Activated CD4-positive, alpha-beta T cell treated with anti-CD3 and anti-CD28 coated beads for 36 hours (primary cell): ENCODE data around the gene TRAK1. TPM values are rescaled to one million over a fixed set of nuclear protein-coding genes. Genes with fewer than 3 reads are reported as not detected.

Experiments
- ATAC-seq: fragments of 200-7000 bp; cut with Tn5 transposase; one replicate; pipeline ENCODE4 v1.10.0; 2021; ENCODE audit warnings: mild to moderate bottlenecking, moderate library complexity
- CTCF ChIA-PET: fragments of 350-600 bp; sonication (Branson Sonifier 250); formaldehyde crosslinking; loops from one replicate; lab custom pipeline; 2021; ENCODE audit warnings: antibody characterized with exemption; lab: Charles Lee
- POLR2A ChIA-PET: fragments of 350-600 bp; sonication (Branson Sonifier 250); formaldehyde crosslinking; loops from one replicate; lab custom pipeline; 2021; ENCODE audit warnings: antibody characterized with exemption, inconsistent platforms; lab: Charles Lee
- DNase-seq: peaks from one replicate; pipeline ENCODE4 v3.0.0-alpha.2; 2020
- H3K27ac Mint-ChIP-seq: one replicate; pipeline ENCODE4 v1.8.0; 2021; ENCODE audit warnings: mixed read lengths
- H3K27me3 Mint-ChIP-seq: one replicate; pipeline ENCODE4 v1.8.0; 2021; ENCODE audit warnings: mixed read lengths
- H3K36me3 Mint-ChIP-seq: one replicate; pipeline ENCODE4 v1.8.0; 2021; ENCODE audit warnings: low read depth, mixed read lengths
- H3K4me1 Mint-ChIP-seq: one replicate; pipeline ENCODE4 v1.8.0; 2021; ENCODE audit warnings: mixed read lengths
- H3K4me3 Mint-ChIP-seq: one replicate; pipeline ENCODE4 v1.8.0; 2021; ENCODE audit warnings: mild to moderate bottlenecking, moderate library complexity, mixed read lengths
- H3K9me3 Mint-ChIP-seq: one replicate; pipeline ENCODE4 v1.8.0; 2021; ENCODE audit warnings: low read depth, mixed read lengths
- intact Hi-C, 2 experiments: fragments of 100-400 bp; cut with DNase I in 1 of 2; cut with micrococcal nuclease in 1 of 2; formaldehyde crosslinking; loops; one replicate each; pipeline versions ENCODE4 v1.14.2 to v1.15.1; 2022 to 2024; cut with DNase I, micrococcal nuclease
- total RNA-seq, 2 experiments: library from RNA; stranded (reverse); gene quantifications; one replicate each; pipeline ENCODE4 v1.2.3, GENCODE V29; 2021

TRAK1 gene
- total RNA-seq, 2 experiments from 2014 or later = 22.4 to 23.6 TPM

DNA sequence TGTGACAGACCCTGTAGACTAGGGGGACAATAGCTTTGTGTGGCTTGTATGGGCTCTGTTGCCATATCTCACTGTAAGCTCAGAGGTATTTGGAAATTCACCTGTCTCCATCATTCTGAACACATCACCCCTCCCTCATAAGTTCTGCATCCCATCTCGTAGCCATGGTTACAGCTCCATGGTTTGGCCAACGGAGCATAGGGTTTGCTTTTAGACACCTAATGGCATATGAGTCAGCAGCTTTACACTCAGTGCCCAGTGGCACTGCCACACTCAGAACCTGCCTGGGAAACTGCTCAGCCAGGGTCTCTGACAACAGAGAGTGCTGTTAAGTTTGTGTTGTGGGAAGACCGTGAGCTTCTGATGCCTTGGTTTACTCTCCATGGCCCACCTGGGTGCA, 107.6 kb downstream of the TRAK1 start:
- CTCF ChIA-PET = interaction anchor here (0.5 to 3.1 kb wide), 5 partner anchors 8 to 944 kb away, joined by 3 to 21 read pairs (median 3); no protein-coding TSS in a partner anchor
- Mint-ChIP-seq H3K4me3 (no peak overlapping the region), H3K36me3 (peaks cover 40% of the 10 kb centered on the region), H3K9me3 (no peaks in the 10 kb centered on the region), H3K27me3 (no peaks in the 10 kb centered on the region), H3K4me1 (peaks cover 4% of the 10 kb centered on the region), H3K27ac (no peak overlapping the region)
- ATAC-seq = no peak
- intact Hi-C loops = no loop called here
- no peak for DNase-seq
- POLR2A ChIA-PET = no interaction called here

DNA sequence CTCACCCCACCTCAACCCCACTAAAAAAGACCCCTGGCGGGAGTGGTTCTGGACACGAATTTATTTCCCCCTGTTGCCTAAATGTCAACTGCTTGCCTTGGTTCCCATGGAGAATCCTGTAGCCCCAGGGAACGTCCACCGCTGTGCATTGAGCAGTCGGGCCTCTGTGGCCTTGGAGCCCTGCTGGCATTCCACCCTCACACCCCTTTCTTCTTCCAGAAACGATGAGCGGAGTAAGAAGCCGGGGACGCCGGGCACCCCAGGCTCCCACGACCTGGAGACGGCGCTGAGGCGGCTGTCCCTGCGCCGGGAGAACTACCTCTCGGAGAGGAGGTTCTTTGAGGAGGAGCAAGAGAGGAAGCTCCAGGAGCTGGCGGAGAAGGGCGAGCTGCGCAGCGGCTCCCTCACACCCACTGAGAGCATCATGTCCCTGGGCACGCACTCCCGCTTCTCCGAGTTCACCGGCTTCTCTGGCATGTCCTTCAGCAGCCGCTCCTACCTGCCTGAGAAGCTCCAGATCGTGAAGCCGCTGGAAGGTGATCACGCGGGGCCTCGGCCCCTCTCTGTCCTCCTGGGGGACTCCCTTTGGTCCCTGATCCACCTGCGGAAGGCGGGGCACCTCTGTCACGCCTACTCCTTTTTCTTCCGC, 111.2 kb downstream of the TRAK1 start:
- H3K27ac Mint-ChIP-seq = no peak overlapping the region
- peaks cover 37% of the 10 kb centered on the region for H3K36me3 Mint-ChIP-seq
- H3K27me3 Mint-ChIP-seq = no peaks in the 10 kb centered on the region
- POLR2A ChIA-PET = no interaction called here
- no peaks in the 10 kb centered on the region for H3K9me3 Mint-ChIP-seq
- ATAC-seq (no peak), DNase-seq (no peak)
- H3K4me1 Mint-ChIP-seq = no peaks in the 10 kb centered on the region
- intact Hi-C loops = no loop called here
- H3K4me3 Mint-ChIP-seq = no peak overlapping the region
- CTCF ChIA-PET = interaction anchor here (1.0 kb wide), 1 partner anchor 11 kb away, joined by 5 read pairs; no protein-coding TSS in a partner anchor

DNA sequence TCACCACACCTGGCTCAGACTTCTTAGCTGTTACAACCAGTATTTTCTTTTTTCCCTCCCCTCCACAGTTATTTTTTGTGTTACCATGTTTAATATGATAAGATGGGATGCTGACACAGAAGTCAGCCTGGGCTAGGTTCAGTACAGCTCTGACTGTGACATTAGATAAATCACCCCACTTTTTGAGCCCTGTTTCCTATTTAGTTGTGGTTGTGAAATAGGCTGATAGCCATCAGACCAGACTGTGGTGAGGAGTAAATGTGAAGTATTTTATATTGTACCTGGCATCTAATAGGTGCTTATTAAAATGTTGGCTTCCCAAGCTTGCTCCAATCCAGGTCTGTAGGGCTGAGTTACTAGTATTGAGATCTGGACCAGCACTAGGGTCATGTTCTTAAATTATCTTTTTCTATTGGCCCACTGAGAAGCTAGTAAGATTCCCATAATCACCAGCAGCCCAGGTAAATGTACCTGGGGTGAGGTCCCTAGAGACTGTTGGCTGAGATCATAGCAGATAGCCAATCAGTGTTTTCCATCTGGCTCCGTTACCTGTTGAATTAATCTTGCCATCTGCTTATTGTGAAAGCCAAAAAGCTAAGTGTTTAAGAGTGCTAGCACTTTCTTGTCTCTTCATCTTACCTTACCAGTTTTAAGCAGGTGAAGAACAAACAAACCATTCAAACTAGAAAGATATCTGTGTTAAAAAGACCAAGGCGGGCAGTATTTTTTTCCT, 113.9 kb downstream of the TRAK1 start:
- H3K4me3 Mint-ChIP-seq = no peak overlapping the region
- intact Hi-C loops = no loop called here
- ATAC-seq = no peak
- ChIA-PET POLR2A (no interaction called here), CTCF (interaction anchor here (0.6 to 2.6 kb wide), 4 partner anchors 10 to 792 kb away, joined by 3 to 16 read pairs (median 6); no protein-coding TSS in a partner anchor)
- H3K27me3 Mint-ChIP-seq = no peaks in the 10 kb centered on the region
- peaks cover 5% of the 10 kb centered on the region for H3K9me3 Mint-ChIP-seq
- DNase-seq = no peak
- H3K36me3 Mint-ChIP-seq = peaks cover 49% of the 10 kb centered on the region
- no peak overlapping the region for H3K27ac Mint-ChIP-seq
- H3K4me1 Mint-ChIP-seq = no peaks in the 10 kb centered on the region

DNA sequence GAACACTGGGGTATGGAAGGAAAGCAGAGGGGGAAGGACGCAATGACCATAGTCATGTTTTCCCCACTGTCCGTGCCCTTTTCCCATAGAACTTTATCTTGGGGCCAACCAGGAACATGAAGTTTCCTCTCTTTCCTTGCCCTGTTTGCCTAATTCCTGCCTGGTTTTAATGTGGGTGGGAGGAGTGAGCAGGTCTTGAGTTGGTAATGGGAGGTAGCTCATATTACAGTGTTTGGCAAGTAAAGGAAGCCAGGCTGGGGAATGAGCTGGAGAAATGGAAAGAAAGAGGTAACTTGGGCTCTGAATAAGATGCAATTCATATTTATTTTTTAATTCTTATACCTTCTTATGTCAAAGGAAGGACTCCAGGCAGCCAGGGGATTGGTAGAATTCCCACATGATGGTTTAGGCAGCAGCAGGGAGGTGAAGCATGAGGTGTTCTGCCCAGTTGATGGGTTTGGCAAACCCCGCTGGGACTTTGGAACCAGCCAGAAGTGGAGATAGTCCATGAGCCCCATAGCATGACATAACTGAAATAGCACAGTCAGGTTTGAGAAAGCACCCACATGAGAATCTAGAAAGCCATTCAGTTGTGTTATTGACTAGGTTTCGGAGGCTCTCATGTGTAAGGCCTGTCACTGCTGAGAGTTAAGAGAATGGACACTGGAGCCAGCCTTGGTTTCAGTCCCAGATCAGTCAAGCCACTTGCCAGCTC, 114.8 kb downstream of the TRAK1 start:
- ChIA-PET POLR2A (no interaction called here), CTCF (interaction anchor here (0.8 to 2.6 kb wide), 3 partner anchors 15 to 288 kb away, joined by 4 to 16 read pairs (median 6); no protein-coding TSS in a partner anchor)
- Mint-ChIP-seq H3K9me3 (peaks cover 5% of the 10 kb centered on the region), H3K36me3 (peaks cover 45% of the 10 kb centered on the region), H3K27me3 (no peaks in the 10 kb centered on the region), H3K27ac (no peak overlapping the region), H3K4me3 (no peak overlapping the region), H3K4me1 (no peaks in the 10 kb centered on the region)
- no peak for ATAC-seq
- DNase-seq = no peak
- intact Hi-C loops = no loop called here

DNA sequence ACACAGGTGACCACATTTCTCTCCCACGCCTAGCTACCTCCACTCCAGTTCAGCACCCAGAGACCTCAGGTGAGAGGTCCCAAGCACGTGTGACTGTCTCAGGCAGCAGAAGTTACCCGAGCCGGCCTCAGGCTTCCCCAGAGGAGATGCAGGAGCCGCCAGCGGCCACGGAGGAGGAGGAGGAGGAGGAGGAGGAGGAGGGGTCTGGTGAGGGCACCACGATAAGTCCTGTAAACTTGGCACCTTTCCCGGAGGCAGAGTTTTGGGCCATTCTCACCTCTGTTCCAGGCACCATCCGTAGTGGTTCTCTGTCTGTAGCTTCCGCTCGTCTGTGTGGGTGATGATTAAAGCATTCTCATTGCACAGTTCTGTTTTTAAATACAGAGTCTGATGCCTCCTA, 118.8 kb downstream of the TRAK1 start:
- CTCF ChIA-PET = interaction anchor here (0.5 to 1.7 kb wide), 4 partner anchors 10 to 248 kb away, joined by 3 to 8 read pairs (median 4); partner anchors contain the start of gene ULK4
- ATAC-seq (no peak), DNase-seq (no peak)
- POLR2A ChIA-PET = no interaction called here
- Mint-ChIP-seq H3K27me3 (no peaks in the 10 kb centered on the region), H3K27ac (no peak overlapping the region), H3K9me3 (peaks cover 5% of the 10 kb centered on the region), H3K4me3 (no peak overlapping the region), H3K36me3 (peaks cover 24% of the 10 kb centered on the region), H3K4me1 (peaks cover 23% of the 10 kb centered on the region)
- intact Hi-C loops = no loop called here

DNA sequence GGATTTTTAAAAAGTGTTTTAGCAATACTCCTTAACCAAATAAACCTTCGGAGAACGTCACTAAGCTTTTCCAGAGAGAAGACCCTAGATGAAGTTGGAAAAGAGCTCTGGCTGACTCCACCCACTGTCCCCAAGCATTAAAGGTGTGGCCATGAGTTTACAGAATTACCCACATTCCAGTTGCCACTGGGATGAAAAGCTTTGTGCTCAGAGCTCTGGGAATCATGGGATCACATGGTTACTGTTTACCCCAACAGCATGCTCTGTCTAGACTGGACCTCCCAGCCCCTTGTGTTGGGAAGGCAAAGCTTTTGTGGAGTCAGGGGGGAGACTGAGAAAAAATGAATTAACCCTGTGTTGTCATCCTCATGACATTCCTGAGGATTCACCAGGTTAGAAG, 119.6 kb downstream of the TRAK1 start:
- Mint-ChIP-seq H3K4me3 (no peak overlapping the region), H3K9me3 (peaks cover 5% of the 10 kb centered on the region), H3K27ac (no peak overlapping the region), H3K27me3 (no peaks in the 10 kb centered on the region), H3K4me1 (peaks cover 30% of the 10 kb centered on the region), H3K36me3 (peaks cover 24% of the 10 kb centered on the region)
- ChIA-PET POLR2A (no interaction called here), CTCF (interaction anchor here (0.6 to 2.1 kb wide), 5 partner anchors 11 to 269 kb away, joined by 3 to 8 read pairs (median 3); no protein-coding TSS in a partner anchor)
- intact Hi-C loops = no loop called here
- ATAC-seq (no peak), DNase-seq (no peak)

DNA sequence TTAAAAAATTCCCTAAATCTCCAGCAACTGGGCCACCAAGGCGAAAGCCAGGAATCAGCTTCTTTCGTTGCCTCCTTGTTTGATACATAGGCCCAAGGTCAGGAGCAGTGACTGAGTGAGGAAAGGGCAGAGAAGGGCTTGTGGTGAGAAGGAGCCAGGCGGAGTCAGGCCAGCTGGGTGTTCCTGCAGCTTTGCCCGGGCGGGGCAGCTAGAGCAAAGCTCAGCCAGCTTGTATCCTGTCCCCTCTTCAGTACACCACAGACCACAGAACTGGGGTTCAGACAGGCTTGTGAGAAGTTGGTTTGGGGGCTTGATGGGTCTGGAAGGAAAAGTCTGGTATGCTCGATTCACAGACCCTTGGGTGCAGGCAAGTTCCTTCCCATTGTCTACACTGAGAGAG, 122.3 kb downstream of the TRAK1 start:
- Mint-ChIP-seq H3K27me3 (no peaks in the 10 kb centered on the region), H3K4me3 (no peak overlapping the region), H3K27ac (no peak overlapping the region), H3K9me3 (peaks cover 2% of the 10 kb centered on the region), H3K36me3 (peaks cover 16% of the 10 kb centered on the region), H3K4me1 (peaks cover 51% of the 10 kb centered on the region)
- ChIA-PET POLR2A (interaction anchor here (0.5 kb wide), 1 partner anchor 13 kb away, joined by 3 read pairs; no protein-coding TSS in a partner anchor), CTCF (interaction anchor here (0.8 to 1.9 kb wide), 5 partner anchors 19 to 110 kb away, joined by 3 to 6 read pairs (median 5); no protein-coding TSS in a partner anchor)
- no peak for DNase-seq
- intact Hi-C loops = no loop called here
- ATAC-seq = no peak

DNA sequence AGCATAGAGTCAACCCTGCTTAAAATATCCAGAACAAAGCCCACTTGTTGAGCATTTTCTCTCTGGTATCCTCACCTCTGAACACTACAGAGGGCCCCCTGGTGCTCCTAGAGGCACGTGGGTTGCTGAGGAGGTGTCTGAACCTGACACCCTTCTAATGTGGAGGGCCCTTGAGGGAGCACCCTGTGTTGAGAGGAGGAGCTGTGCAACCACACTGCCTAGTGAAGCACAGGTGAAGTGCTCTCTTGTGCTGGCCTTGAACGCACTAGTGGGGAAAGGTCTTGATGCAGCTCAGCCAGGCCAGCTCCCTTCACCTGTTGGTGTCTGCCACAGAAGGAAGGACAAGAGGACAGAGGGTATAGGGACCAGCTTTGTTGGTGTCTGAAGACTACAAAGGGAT, 122.9 kb downstream of the TRAK1 start:
- POLR2A ChIA-PET = interaction anchor here (0.5 kb wide), 1 partner anchor 13 kb away, joined by 3 read pairs; no protein-coding TSS in a partner anchor
- Mint-ChIP-seq H3K9me3 (no peaks in the 10 kb centered on the region), H3K4me3 (no peak overlapping the region), H3K4me1 (peaks cover 54% of the 10 kb centered on the region), H3K27me3 (no peaks in the 10 kb centered on the region), H3K27ac (peak overlapping the region; percentile 38), H3K36me3 (peaks cover 10% of the 10 kb centered on the region)
- CTCF ChIA-PET = interaction anchor here (1.3 to 1.9 kb wide), 4 partner anchors 9 to 33 kb away, joined by 4 to 6 read pairs (median 6); no protein-coding TSS in a partner anchor
- peak; percentile 17 for ATAC-seq
- DNase-seq = no peak
- intact Hi-C loops = no loop called here

DNA sequence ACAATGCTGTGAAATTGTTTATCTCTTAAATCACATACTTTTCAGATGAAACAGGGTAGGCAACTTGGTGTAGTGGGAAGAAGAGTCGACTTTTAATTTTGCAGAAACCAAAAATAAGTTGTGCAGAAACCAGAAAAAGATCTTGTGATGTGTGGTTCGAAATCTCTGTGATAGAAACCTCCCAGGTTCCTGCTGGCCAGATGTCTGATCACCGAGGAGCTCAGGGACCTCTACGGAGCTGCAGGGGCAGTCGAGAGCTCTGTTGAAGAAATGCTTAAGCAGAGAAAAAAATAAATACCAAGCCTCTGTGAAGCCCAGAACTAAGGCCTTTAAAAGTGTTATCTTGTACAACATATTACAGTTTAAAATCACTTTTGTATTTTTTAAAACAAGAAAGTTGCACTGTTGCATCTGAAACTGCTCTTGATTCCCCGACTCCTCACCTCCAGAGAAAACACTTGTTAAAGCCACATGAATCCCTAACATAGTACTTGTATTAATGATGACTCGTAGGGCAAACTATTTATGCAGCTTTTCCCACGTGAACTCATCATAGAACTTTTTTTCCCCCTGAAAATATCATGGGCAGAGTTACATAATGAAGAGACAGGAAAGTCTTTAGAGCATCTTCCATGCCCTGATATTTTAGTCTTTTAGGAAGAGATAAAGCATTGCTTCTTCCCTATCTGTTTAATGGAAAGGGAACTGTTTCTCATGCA, 123.6 kb downstream of the TRAK1 start:
- H3K36me3 Mint-ChIP-seq = peaks cover 4% of the 10 kb centered on the region
- intact Hi-C loops = no loop called here
- POLR2A ChIA-PET = no interaction called here
- DNase-seq (no peak), ATAC-seq (no peak)
- CTCF ChIA-PET = interaction anchor here (0.6 to 1.9 kb wide), 4 partner anchors 10 to 205 kb away, joined by 3 to 6 read pairs (median 4); no protein-coding TSS in a partner anchor
- peak overlapping the region; percentile 38 for H3K27ac Mint-ChIP-seq
- H3K27me3 Mint-ChIP-seq = no peaks in the 10 kb centered on the region
- H3K4me3 Mint-ChIP-seq = no peak overlapping the region
- peaks cover 54% of the 10 kb centered on the region for H3K4me1 Mint-ChIP-seq
- H3K9me3 Mint-ChIP-seq = no peaks in the 10 kb centered on the region

DNA sequence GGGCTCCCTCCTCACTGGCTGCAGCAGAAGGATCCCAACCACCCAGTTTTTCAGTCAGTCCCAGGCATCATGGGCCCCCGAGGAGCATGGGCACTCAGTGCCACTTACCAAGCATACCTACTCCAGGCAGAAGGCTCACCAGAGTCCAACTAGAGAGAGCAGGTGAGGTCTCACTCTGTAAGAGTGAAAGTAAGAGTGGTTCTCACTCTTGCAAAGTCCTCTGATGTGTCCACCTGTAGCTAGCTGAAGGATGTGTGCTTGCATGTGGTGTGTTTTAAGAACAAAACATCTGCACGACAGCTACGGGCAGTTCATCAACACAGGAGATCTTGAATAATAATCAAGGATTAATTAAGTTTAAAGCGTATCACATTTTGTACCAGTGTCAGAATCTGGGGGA, 125.1 kb downstream of the TRAK1 start:
- Mint-ChIP-seq H3K36me3 (peaks cover 3% of the 10 kb centered on the region), H3K27ac (peak overlapping the region; percentile 71), H3K4me1 (peaks cover 54% of the 10 kb centered on the region), H3K9me3 (no peaks in the 10 kb centered on the region), H3K4me3 (no peak overlapping the region), H3K27me3 (no peaks in the 10 kb centered on the region)
- intact Hi-C loops = no loop called here
- DNase-seq = peak; percentile 9
- CTCF ChIA-PET = no interaction called here
- peak; percentile 80 for ATAC-seq
- POLR2A ChIA-PET = no interaction called here
